Gastroesophageal sphincter (tissue), 4 donors: Measurements from ENCODE around the gene NAALADL2. TPM values are rescaled to one million over a fixed set of nuclear protein-coding genes. Genes with fewer than 3 reads are reported as not detected.

Source experiments
- ATAC-seq: fragments of 150-250 bp; one replicate; pipeline ENCODE4 v1.9.1; 2016; ENCODE audit warnings: mild to moderate bottlenecking, moderate library complexity
- H3K27ac ChIP-seq, 4 donors: fragments of 200-600 bp; sonication (generic) in 3 of 4; 1 replicate in 3 of 4; 2 replicates in 1 of 4; pipeline ENCODE4 v1.5.1; 2016 to 2019
- H3K27me3 ChIP-seq: fragments of 200-600 bp; sonication (generic); one replicate; pipeline ENCODE4 v1.5.1; 2019
- H3K36me3 ChIP-seq, 2 donors: fragments of 200-600 bp; sonication (generic); one replicate each; pipeline ENCODE4 v1.5.1; 2019; ENCODE audit warnings: control low read depth in 1 of 2
- H3K4me1 ChIP-seq, 3 donors: fragments of 200-600 bp; sonication (generic); 1 replicate in 2 of 3; 2 replicates in 1 of 3; pipeline ENCODE4 v1.5.1; 2016 to 2019; ENCODE audit warnings: control low read depth in 2 of 3
- H3K4me3 ChIP-seq, 2 donors: fragments of 200-600 bp; sonication (generic); one replicate each; pipeline ENCODE4 v1.5.1; 2019; ENCODE audit warnings: mild to moderate bottlenecking in 1 of 2, moderate library complexity in 1 of 2
- H3K9me3 ChIP-seq, 3 donors: fragments of 200-600 bp; sonication (generic); one replicate each; pipeline ENCODE4 v1.5.1; 2017 to 2019; ENCODE audit warnings: control low read depth in 2 of 3
- CTCF ChIP-seq, 4 experiments: fragments of 200-600 bp in 2 of 4; fragments of 450-650 bp in 2 of 4; sonication (generic) in 1 of 4; IDR thresholded peaks; one replicate each; pipeline ENCODE4 v1.5.1; 2017 to 2019; ENCODE audit warnings: antibody characterized with exemption in 4 of 4, mild to moderate bottlenecking in 2 of 4, moderate library complexity in 2 of 4
- EP300 ChIP-seq: sonication (generic); formaldehyde crosslinking; IDR thresholded peaks from one replicate; pipeline ENCODE4 v1.6.1; 2017; ENCODE audit warnings: antibody characterized with exemption, mild to moderate bottlenecking
- POLR2A ChIP-seq, 2 donors: fragments of 450-650 bp; IDR thresholded peaks; one replicate each; pipeline ENCODE4 v1.6.1; 2017; ENCODE audit warnings: antibody characterized with exemption in 2 of 2, mild to moderate bottlenecking in 2 of 2, moderate library complexity in 1 of 2
- POLR2AphosphoS5 ChIP-seq: sonication (generic); formaldehyde crosslinking; IDR thresholded peaks from one replicate; pipeline ENCODE4 v1.6.1; 2017; ENCODE audit warnings: antibody characterized with exemption
- WGBS, 2 donors: methylation state at CpG; one replicate each; pipeline ENCODE4 v1.1.5; 2018; ENCODE audit warnings: low coverage in 1 of 2; 5-methylcytosine and 5-hydroxymethylcytosine counted together
- total RNA-seq, 4 donors: library from RNA; depleted of rRNA; stranded (reverse); fragments of >200 nt; gene quantifications; one replicate each; pipeline ENCODE4 v1.1.0, GENCODE V29; 2016

The NAALADL2 gene
- total RNA-seq, 4 donors from 2014 or later = 3.1 to 7.4 (median 6.2) TPM

- H3K4me1 ChIP-seq = no peaks in the 10 kb centered on the region
- TF ChIP-seq POLR2A (IDR thresholded peaks at IDR 0.05) = no peak
- no peak for TF ChIP-seq POLR2AphosphoS5
- TF ChIP-seq CTCF (IDR thresholded peaks at IDR 0.05) = no peak
- no peak for TF ChIP-seq EP300
Observed at GRCh38 chr3:175731543-175731942, 872.4 kb downstream of the NAALADL2 start.

GRCh38 chr3:175732017-175732416, 872.9 kb downstream of the NAALADL2 start:
- Histone ChIP-seq H3K4me1 (no peaks in the 10 kb centered on the region), H3K36me3 (no peaks in the 10 kb centered on the region), H3K4me3 (no peak overlapping the region), H3K27me3 (no peaks in the 10 kb centered on the region), H3K9me3 (peaks cover 0 to 8% (median 0%) of the 10 kb centered on the region in 3 donors), H3K27ac (no peak overlapping the region)
- ATAC-seq = no peak
- 74 to 100% methylated on average over 2 of the region's 2 CpGs for WGBS, 2 donors
- no peak for TF ChIP-seq POLR2A (IDR thresholded peaks at IDR 0.05)
- no peak for TF ChIP-seq POLR2AphosphoS5
- TF ChIP-seq EP300 = no peak
- no peak for TF ChIP-seq CTCF (IDR thresholded peaks at IDR 0.05)

More at GRCh38 chr3:175731543-175731942, 872.4 kb downstream of the NAALADL2 start:
- 54% methylated on average over 3 of the region's 3 CpGs for WGBS, 2 donors
- Histone ChIP-seq H3K9me3 (peaks cover 0 to 8% (median 0%) of the 10 kb centered on the region in 3 donors), H3K27ac (no peak overlapping the region), H3K36me3 (no peaks in the 10 kb centered on the region), H3K27me3 (no peaks in the 10 kb centered on the region), H3K4me3 (no peak overlapping the region)
- ATAC-seq = no peak

GRCh38 chr3:175735866-175736265, 876.7 kb downstream of the NAALADL2 start:
- Histone ChIP-seq H3K27ac (no peak overlapping the region), H3K36me3 (no peaks in the 10 kb centered on the region), H3K4me1 (no peaks in the 10 kb centered on the region), H3K4me3 (no peak overlapping the region), H3K9me3 (peaks cover 0 to 8% (median 0%) of the 10 kb centered on the region in 3 donors), H3K27me3 (no peaks in the 10 kb centered on the region)
- 68 to 76% methylated on average over 3 of the region's 3 CpGs for WGBS, 2 donors
- no peak for TF ChIP-seq POLR2AphosphoS5
- TF ChIP-seq CTCF (IDR thresholded peaks at IDR 0.05) = no peak
- TF ChIP-seq POLR2A (IDR thresholded peaks at IDR 0.05) = no peak
- TF ChIP-seq EP300 = no peak
- no peak for ATAC-seq

GRCh38 chr3:175737646-175738572, 878.8 kb downstream of the NAALADL2 start:
- ATAC-seq = no peak
- Histone ChIP-seq H3K4me1 (no peaks in the 10 kb centered on the region), H3K36me3 (no peaks in the 10 kb centered on the region), H3K27me3 (no peaks in the 10 kb centered on the region), H3K9me3 (peaks cover 0 to 8% (median 0%) of the 10 kb centered on the region in 3 donors), H3K4me3 (no peak overlapping the region), H3K27ac (no peak overlapping the region)
- TF ChIP-seq POLR2AphosphoS5 (no peak), CTCF (IDR thresholded peaks at IDR 0.05) (no peak), EP300 (no peak), POLR2A (IDR thresholded peaks at IDR 0.05) (no peak)
- WGBS, 2 donors = 97% methylated on average over 3 to 7 of the region's 7 CpGs

GRCh38 chr3:175741951-175742350, 882.8 kb downstream of the NAALADL2 start:
- no peak overlapping the region for H3K27ac ChIP-seq
- no peaks in the 10 kb centered on the region for H3K4me1 ChIP-seq
- no peaks in the 10 kb centered on the region for H3K9me3 ChIP-seq
- no peaks in the 10 kb centered on the region for H3K36me3 ChIP-seq
- WGBS, 2 donors = 88 to 98% methylated on average over 4 of the region's 4 CpGs
- TF ChIP-seq EP300 (no peak), POLR2AphosphoS5 (no peak), POLR2A (IDR thresholded peaks at IDR 0.05) (no peak), CTCF (IDR thresholded peaks at IDR 0.05) (no peak)
- no peak overlapping the region for H3K4me3 ChIP-seq
- ATAC-seq = no peak
- H3K27me3 ChIP-seq = no peaks in the 10 kb centered on the region
